Loucy (cell line): Measurements from ENCODE around the gene MISP.

Source experiments
- EZH2phosphoT487 ChIP-seq: fragments of 200-600 bp; IDR thresholded peaks from 2 replicates; pipeline ENCODE4 v1.6.1; 2018; ENCODE audit warnings: antibody characterized with exemption, mild to moderate bottlenecking, moderate library complexity, borderline replicate concordance
- TF ChIP-seq, protein P1 (sequence below): fragments of 200-600 bp; sonication (generic); conservative IDR thresholded peaks from 2 replicates; pipeline ENCODE4 v1.5.1; 2014; ENCODE audit warnings: mild to moderate bottlenecking, antibody characterized with exemption, low read length

DNA sequence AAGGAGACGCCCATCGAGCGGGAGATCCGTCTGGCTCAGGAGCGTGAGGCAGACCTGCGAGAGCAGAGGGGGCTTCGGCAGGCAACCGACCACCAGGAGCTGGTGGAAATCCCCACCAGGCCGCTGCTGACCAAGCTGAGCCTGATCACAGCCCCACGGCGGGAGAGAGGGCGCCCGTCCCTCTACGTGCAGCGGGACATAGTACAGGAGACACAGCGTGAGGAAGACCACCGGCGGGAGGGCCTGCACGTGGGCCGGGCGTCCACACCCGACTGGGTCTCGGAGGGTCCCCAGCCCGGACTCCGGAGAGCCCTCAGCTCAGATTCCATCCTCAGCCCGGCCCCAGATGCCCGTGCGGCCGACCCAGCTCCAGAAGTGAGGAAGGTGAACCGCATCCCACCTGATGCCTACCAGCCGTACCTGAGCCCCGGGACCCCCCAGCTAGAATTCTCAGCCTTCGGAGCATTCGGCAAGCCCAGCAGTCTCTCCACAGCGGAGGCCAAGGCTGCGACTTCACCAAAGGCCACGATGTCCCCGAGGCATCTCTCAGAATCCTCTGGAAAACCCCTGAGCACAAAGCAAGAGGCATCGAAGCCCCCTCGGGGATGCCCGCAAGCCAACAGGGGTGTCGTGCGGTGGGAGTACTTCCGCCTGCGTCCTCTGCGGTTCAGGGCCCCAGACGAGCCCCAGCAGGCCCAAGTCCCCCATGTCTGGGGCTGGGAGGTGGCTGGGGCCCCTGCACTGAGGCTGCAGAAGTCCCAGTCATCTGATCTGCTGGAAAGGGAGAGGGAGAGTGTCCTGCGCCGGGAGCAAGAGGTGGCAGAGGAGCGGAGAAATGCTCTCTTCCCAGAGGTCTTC is 7.1 kb downstream of the MISP start:
- TF ChIP-seq, protein P1, sequence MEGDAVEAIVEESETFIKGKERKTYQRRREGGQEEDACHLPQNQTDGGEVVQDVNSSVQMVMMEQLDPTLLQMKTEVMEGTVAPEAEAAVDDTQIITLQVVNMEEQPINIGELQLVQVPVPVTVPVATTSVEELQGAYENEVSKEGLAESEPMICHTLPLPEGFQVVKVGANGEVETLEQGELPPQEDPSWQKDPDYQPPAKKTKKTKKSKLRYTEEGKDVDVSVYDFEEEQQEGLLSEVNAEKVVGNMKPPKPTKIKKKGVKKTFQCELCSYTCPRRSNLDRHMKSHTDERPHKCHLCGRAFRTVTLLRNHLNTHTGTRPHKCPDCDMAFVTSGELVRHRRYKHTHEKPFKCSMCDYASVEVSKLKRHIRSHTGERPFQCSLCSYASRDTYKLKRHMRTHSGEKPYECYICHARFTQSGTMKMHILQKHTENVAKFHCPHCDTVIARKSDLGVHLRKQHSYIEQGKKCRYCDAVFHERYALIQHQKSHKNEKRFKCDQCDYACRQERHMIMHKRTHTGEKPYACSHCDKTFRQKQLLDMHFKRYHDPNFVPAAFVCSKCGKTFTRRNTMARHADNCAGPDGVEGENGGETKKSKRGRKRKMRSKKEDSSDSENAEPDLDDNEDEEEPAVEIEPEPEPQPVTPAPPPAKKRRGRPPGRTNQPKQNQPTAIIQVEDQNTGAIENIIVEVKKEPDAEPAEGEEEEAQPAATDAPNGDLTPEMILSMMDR: no peak
- no peak for TF ChIP-seq EZH2phosphoT487
